SK-N-SH (cell line): ENCODE measurements around the gene NPAS3. TPM values are rescaled to one million over a fixed set of nuclear protein-coding genes. Genes with fewer than 3 reads are reported as not detected.

Experiments used
- CTCF ChIA-PET: fragments of 300-600, 350-600 bp; formaldehyde crosslinking; extraction: SDS; loops from one replicate; lab custom pipeline; 2021; lab: Yijun Ruan, JAX
- POLR2A ChIA-PET: fragments of 350-600 bp; sonication (Branson Sonifier 250); formaldehyde crosslinking; extraction: SDS; loops from one replicate; lab custom pipeline; 2020; ENCODE audit warnings: antibody characterized with exemption, inconsistent platforms; lab: Yijun Ruan, JAX
- DNase-seq: peaks from one replicate; pipeline ENCODE4 v3.0.0; 2012
- H2AFZ ChIP-seq: fragments of 200-600 bp; sonication (generic); 2 replicates; pipeline ENCODE4 v1.8.1; 2016; ENCODE audit warnings: antibody characterized with exemption, mild to moderate bottlenecking, low read depth
- H3F3A ChIP-seq: fragments of 200-600 bp; sonication (generic); replicated peaks from 2 replicates; pipeline ENCODE3; 2016; ENCODE audit warnings: antibody characterized with exemption, mild to moderate bottlenecking; ENCODE audit not compliant: insufficient read depth
- H3K27ac ChIP-seq, 2 experiments: fragments of 200-500 bp in 1 of 2; fragments of 200-600 bp in 1 of 2; sonication (Bioruptor generic) in 1 of 2; sonication (generic), shearing (Covaris generic) in 1 of 2; 2 replicates each; pipeline versions ENCODE4 v1.5.1 to v1.6.1; 2014 to 2016; ENCODE audit warnings: low read depth in 2 of 2, inconsistent platforms in 1 of 2, low read length in 1 of 2, mild to moderate bottlenecking in 1 of 2, mixed read lengths in 1 of 2
- H3K27me3 ChIP-seq: fragments of 200-600 bp; sonication (generic), shearing (Covaris generic); 2 replicates; pipeline ENCODE4 v1.6.1; 2016; ENCODE audit warnings: mixed run types; ENCODE audit not compliant: insufficient read depth
- H3K36me3 ChIP-seq, 2 experiments: fragments of 200-500 bp in 1 of 2; fragments of 200-600 bp in 1 of 2; sonication (Bioruptor generic) in 1 of 2; sonication (generic) in 1 of 2; replicated peaks in 1 of 2; 2 replicates each; pipeline versions ENCODE3 to v1.5.1; 2014 to 2016; ENCODE audit warnings: low read length in 1 of 2, mild to moderate bottlenecking in 1 of 2; ENCODE audit not compliant: insufficient read depth in 2 of 2, control insufficient read depth in 1 of 2
- H3K4me1 ChIP-seq, 2 experiments: fragments of 200-500 bp in 1 of 2; fragments of 200-600 bp in 1 of 2; sonication (Bioruptor generic) in 1 of 2; sonication (generic), shearing (Covaris generic) in 1 of 2; 2 replicates each; pipeline versions ENCODE4 v1.5.1 to v1.6.1; 2014 to 2016; ENCODE audit warnings: low read depth in 1 of 2, low read length in 1 of 2, mixed run types in 1 of 2; ENCODE audit not compliant: insufficient read depth in 2 of 2, control insufficient read depth in 1 of 2
- H3K4me2 ChIP-seq: fragments of 200-600 bp; sonication (generic), shearing (Covaris generic); 2 replicates; pipeline ENCODE4 v1.6.1; 2017; ENCODE audit warnings: mixed run types
- H3K4me3 ChIP-seq, 2 experiments: fragments of 200-500 bp in 1 of 2; fragments of 200-600 bp in 1 of 2; sonication (Bioruptor generic) in 1 of 2; sonication (generic), shearing (Covaris generic) in 1 of 2; 2 replicates each; pipeline versions ENCODE4 v1.5.1 to v1.8.1; 2014 to 2016; ENCODE audit warnings: low read depth in 2 of 2, inconsistent platforms in 1 of 2, low read length in 1 of 2, mild to moderate bottlenecking in 1 of 2, mixed read lengths in 1 of 2, moderate library complexity in 1 of 2
- H3K79me2 ChIP-seq: fragments of 200-600 bp; sonication (generic); 2 replicates; pipeline ENCODE4 v1.8.1; 2017; ENCODE audit warnings: mild to moderate bottlenecking; ENCODE audit not compliant: insufficient read depth
- H3K9ac ChIP-seq: fragments of 200-600 bp; sonication (generic); 2 replicates; pipeline ENCODE4 v1.6.1; 2017; ENCODE audit warnings: mixed run types
- H3K9me2 ChIP-seq: fragments of 200-600 bp; sonication (generic); 2 replicates; pipeline ENCODE4 v1.6.1; 2017; ENCODE audit warnings: mixed run types
- H3K9me3 ChIP-seq: fragments of 200-600 bp; sonication (generic); 2 replicates; pipeline ENCODE4 v1.6.1; 2017; ENCODE audit warnings: mixed run types, mild to moderate bottlenecking, moderate library complexity
- H4K20me1 ChIP-seq: fragments of 200-600 bp; sonication (generic); 2 replicates; pipeline ENCODE4 v1.6.1; 2017; ENCODE audit warnings: mild to moderate bottlenecking, mixed run types; ENCODE audit not compliant: insufficient read depth
- CHD2 ChIP-seq: fragments of 150-350 bp; IDR thresholded peaks from 2 replicates; pipeline ENCODE4 v1.6.1; 2018; ENCODE audit warnings: low read length; ENCODE audit not compliant: partially characterized antibody
- CTCF ChIP-seq: fragments of 200-600 bp; sonication (generic); IDR thresholded peaks from 2 replicates; pipeline ENCODE4 v1.6.1; 2017; ENCODE audit warnings: antibody characterized with exemption, mild to moderate bottlenecking, moderate library complexity
- EP300 ChIP-seq, 2 experiments: IDR thresholded peaks; 2 replicates each; pipeline versions ENCODE4 v1.4.0 to v1.6.1; 2012; ENCODE audit warnings: borderline replicate concordance in 1 of 2, low read depth in 1 of 2, low read length in 1 of 2
- EZH2phosphoT487 ChIP-seq: fragments of 200-600 bp; sonication (generic); IDR thresholded peaks from 2 replicates; pipeline ENCODE4 v1.6.1; 2017; ENCODE audit warnings: low read depth, mixed run types, mild to moderate bottlenecking, antibody characterized with exemption, moderate library complexity, borderline replicate concordance
- FOSL2 ChIP-seq: IDR thresholded peaks from 2 replicates; pipeline ENCODE4 v1.4.0; 2012; ENCODE audit warnings: low read depth, mild to moderate bottlenecking, moderate library complexity, borderline replicate concordance
- FOXJ3 ChIP-seq: sonication (generic); formaldehyde crosslinking; IDR thresholded peaks from 2 replicates; pipeline ENCODE4 v1.5.1; 2020; ENCODE audit warnings: mild to moderate bottlenecking, missing genetic modification reagents
- FOXM1 ChIP-seq: IDR thresholded peaks from 2 replicates; pipeline ENCODE4 v1.4.0; 2012; ENCODE audit warnings: low read depth, mild to moderate bottlenecking
- GABPA ChIP-seq: IDR thresholded peaks from 2 replicates; pipeline ENCODE4 v1.4.0; 2012; ENCODE audit warnings: low read depth, mild to moderate bottlenecking
- GATA2 ChIP-seq: sonication (generic); formaldehyde crosslinking; IDR thresholded peaks from 2 replicates; pipeline ENCODE4 v1.5.0; 2020; ENCODE audit warnings: mild to moderate bottlenecking, missing genetic modification reagents
- IRF3 ChIP-seq: fragments of 150-350 bp; IDR thresholded peaks from 2 replicates; pipeline ENCODE4 v1.6.1; 2016; ENCODE audit warnings: mild to moderate bottlenecking, low read depth, low read length
- JUND ChIP-seq: IDR thresholded peaks from 2 replicates; pipeline ENCODE4 v1.4.0; 2012
- MAX ChIP-seq: IDR thresholded peaks from 2 replicates; pipeline ENCODE4 v1.4.0; 2012; ENCODE audit warnings: low read depth
- MEF2A ChIP-seq: IDR thresholded peaks from 2 replicates; pipeline ENCODE4 v1.4.0; 2012; ENCODE audit warnings: low read depth, borderline replicate concordance
- MXI1 ChIP-seq: IDR thresholded peaks from 2 replicates; pipeline ENCODE4 v1.6.1; 2012; ENCODE audit warnings: mild to moderate bottlenecking, low read depth, low read length, improper control_type of control experiment
- NFIC ChIP-seq: IDR thresholded peaks from 2 replicates; pipeline ENCODE4 v1.4.0; 2012; ENCODE audit warnings: borderline replicate concordance
- NRF1 ChIP-seq: IDR thresholded peaks from 2 replicates; pipeline ENCODE4 v1.6.1; 2012; ENCODE audit warnings: low read depth, mild to moderate bottlenecking, low read length
- PBX3 ChIP-seq: IDR thresholded peaks from 2 replicates; pipeline ENCODE4; 2012
- POLR2AphosphoS5 ChIP-seq: IDR thresholded peaks from 2 replicates; pipeline ENCODE4 v1.6.1; 2012; ENCODE audit warnings: low read depth, low read length
- RAD21 ChIP-seq: IDR thresholded peaks from 2 replicates; pipeline ENCODE4 v1.6.1; 2012; ENCODE audit warnings: mild to moderate bottlenecking, low read length
- RCOR1 ChIP-seq: fragments of 150-350 bp; IDR thresholded peaks from 2 replicates; pipeline ENCODE4 v1.6.1; 2017; ENCODE audit warnings: antibody characterized with exemption, low read length
- REST ChIP-seq: IDR thresholded peaks from 2 replicates; pipeline ENCODE4 v1.6.1; 2012; ENCODE audit warnings: mild to moderate bottlenecking, low read depth, low read length, moderate library complexity
- RFX5 ChIP-seq: IDR thresholded peaks from 2 replicates; pipeline ENCODE4 v1.6.1; 2012; ENCODE audit warnings: mild to moderate bottlenecking, improper control_type of control experiment, low read length
- TAF1 ChIP-seq: IDR thresholded peaks from 2 replicates; pipeline ENCODE4 v1.6.1; 2012; ENCODE audit warnings: low read depth, mild to moderate bottlenecking, low read length, moderate library complexity, borderline replicate concordance
- TCF12 ChIP-seq: IDR thresholded peaks from 2 replicates; pipeline ENCODE4 v1.4.0; 2012
- USF1 ChIP-seq: IDR thresholded peaks from 2 replicates; pipeline ENCODE4 v1.4.0; 2012; ENCODE audit warnings: low read depth, borderline replicate concordance
- YY1 ChIP-seq: IDR thresholded peaks from 2 replicates; pipeline ENCODE4 v1.4.0; 2012; ENCODE audit warnings: low read depth, mild to moderate bottlenecking
- WGBS: methylation state at CpG from one replicate; pipeline ENCODE4 v1.1.6; 2017; ENCODE audit warnings: low lambda C conversion rate; 5-methylcytosine and 5-hydroxymethylcytosine counted together
- polyA plus RNA-seq, 3 experiments: library from polyadenylated mRNA; depleted of rRNA; stranded (reverse); fragments of >200 nt; gene quantifications; 2 replicates each; pipeline ENCODE4 v1.2.3, GENCODE V29; 2012

NPAS3 gene
- polyA plus RNA-seq, 1 of the 3 experiments (the other 2 are of a cell fraction), result 4.3 TPM

GRCh38 chr14:33714527-33715226 lies 776.0 kb downstream of the NPAS3 start:
- no peaks in the 10 kb centered on the region for H3K79me2 ChIP-seq
- peaks cover 6 to 7% of the 10 kb centered on the region in 2 experiments for H3K4me1 ChIP-seq
- no peak overlapping the region for H3K4me3 ChIP-seq
- no peak overlapping the region for H2AFZ ChIP-seq
- POLR2A ChIA-PET, result no interaction called here
- peaks cover 7% of the 10 kb centered on the region for H3F3A ChIP-seq
- H3K9ac ChIP-seq, result no peak overlapping the region
- no peak overlapping the region for H3K4me2 ChIP-seq
- CTCF ChIA-PET, result interaction anchor here (0.7 kb wide), 1 partner anchor 78 kb away, joined by 3 read pairs; no protein-coding TSS in a partner anchor
- peak; percentile 33 for DNase-seq
- no peaks in the 10 kb centered on the region for H4K20me1 ChIP-seq
- no peaks in the 10 kb centered on the region for H3K36me3 ChIP-seq
- no peaks in the 10 kb centered on the region for H3K27me3 ChIP-seq
- WGBS, result 86% methylated on average over 1 of the region's 1 CpG
- peak overlapping the region; percentile 61 to 85; a peak in 3 of 4 replicates for H3K27ac ChIP-seq
- H3K9me3 ChIP-seq, result no peaks in the 10 kb centered on the region
- H3K9me2 ChIP-seq, result no peaks in the 10 kb centered on the region
- TF ChIP-seq USF1 (no peak), FOXM1 (peak; percentile 79), MAX (0 out of 2 replicates have a peak, but pooled peaks have one; percentile 11), REST (no peak), NFIC (peak; percentile 85; the same call in 1 of the 2 replicates), CHD2 (no peak), MEF2A (peak; percentile 44; the same call in 1 of the 2 replicates), FOSL2 (peak; percentile 80), MXI1 (no peak), PBX3 (peak; percentile 94), GATA2 (peak; percentile 35; the same call in 1 of the 2 replicates), YY1 (no peak), EP300 (IDR thresholded peaks at IDR 0.05; ENCODE audit: borderline replicate concordance in 1 of 2, low read depth in 1 of 2, low read length in 1 of 2) (peak; percentile 87 to 96), GABPA (no peak), CTCF (no peak), JUND (peak; percentile 84), IRF3 (no peak), RCOR1 (no peak), TCF12 (peak; percentile 98), TAF1 (no peak), FOXJ3 (no peak), EZH2phosphoT487 (no peak), NRF1 (no peak), POLR2AphosphoS5 (peak; percentile 75), RFX5 (no peak), RAD21 (no peak)
